ENCODE data around the gene CCNYL1.

- TF ChIP-seq CTCF (IDR thresholded peaks at IDR 0.05) (no peak), EP300 (IDR thresholded peaks at IDR 0.05) (no peak)
Observed at GRCh38 chr2:207734264-207734635, 22.8 kb downstream of the CCNYL1 start.

Measured in ovary (tissue), 3 donors.